Neural cell (in vitro differentiated cells): ENCODE measurements around the gene FZR1. TPM values are rescaled to one million over a fixed set of nuclear protein-coding genes. Genes with fewer than 3 reads are reported as not detected.

ENCODE experiments used
- H2AFZ ChIP-seq: fragments of 200-600, 300-800 bp; sonication (generic), shearing (Covaris generic); 2 replicates; pipeline ENCODE4 v1.6.0; 2014; ENCODE audit warnings: low read depth, mild to moderate bottlenecking, antibody characterized with exemption, low read length, moderate library complexity
- H3F3A ChIP-seq: fragments of 200-600 bp; shearing (Covaris generic); 2 replicates; pipeline ENCODE4 v1.6.1; 2016; ENCODE audit warnings: mild to moderate bottlenecking, moderate library complexity, mixed read lengths, antibody characterized with exemption, low read length; ENCODE audit not compliant: insufficient read depth, poor library complexity, severe bottlenecking
- H3K27ac ChIP-seq: fragments of 200-600, 300-800 bp; sonication (generic), shearing (Covaris generic); 2 replicates; pipeline ENCODE4 v1.5.1; 2014; ENCODE audit warnings: mild to moderate bottlenecking, low read length, moderate library complexity
- H3K27me3 ChIP-seq: fragments of 300-800, 200-600 bp; sonication (generic), shearing (Covaris generic); 2 replicates; pipeline ENCODE4 v1.6.0; 2014; ENCODE audit warnings: mild to moderate bottlenecking, low read depth, low read length, moderate library complexity; ENCODE audit not compliant: insufficient read depth
- H3K36me3 ChIP-seq: fragments of 300-800, 200-600 bp; sonication (generic), shearing (Covaris generic); 2 replicates; pipeline ENCODE4 v1.5.1; 2014; ENCODE audit warnings: mild to moderate bottlenecking, antibody characterized with exemption, low read length, moderate library complexity; ENCODE audit not compliant: insufficient read depth
- H3K4me2 ChIP-seq: fragments of 300-800, 200-600 bp; sonication (generic), shearing (Covaris generic); 2 replicates; pipeline ENCODE4 v1.6.0; 2014; ENCODE audit warnings: mild to moderate bottlenecking, low read length
- H3K4me3 ChIP-seq: fragments of 300-800, 200-600 bp; sonication (generic), shearing (Covaris generic); 2 replicates; pipeline ENCODE4 v1.5.1; 2014; ENCODE audit warnings: mild to moderate bottlenecking, low read length, moderate library complexity
- H3K79me2 ChIP-seq: fragments of 200-600 bp; shearing (Covaris generic); replicated peaks from 2 replicates; pipeline ENCODE4 v1.6.0; 2014; ENCODE audit warnings: mild to moderate bottlenecking, low read length, moderate library complexity; ENCODE audit not compliant: insufficient read depth
- H3K9ac ChIP-seq: fragments of 300-800, 200-600 bp; sonication (generic), shearing (Covaris generic); 2 replicates; pipeline ENCODE4 v1.6.1; 2016; ENCODE audit warnings: mild to moderate bottlenecking, low read length, mixed read lengths
- H3K9me2 ChIP-seq: fragments of 200-600 bp; shearing (Covaris generic); 2 replicates; pipeline ENCODE4 v1.6.1; 2016; ENCODE audit warnings: mild to moderate bottlenecking, low read length, mixed read lengths; ENCODE audit not compliant: insufficient read depth
- H3K9me3 ChIP-seq: fragments of 200-600, 300-800 bp; sonication (generic), shearing (Covaris generic); 2 replicates; pipeline ENCODE4 v1.6.1; 2016; ENCODE audit warnings: mild to moderate bottlenecking, mixed run types, low read length, moderate library complexity, mixed read lengths
- H4K20me1 ChIP-seq: fragments of 200-600 bp; shearing (Covaris generic); 2 replicates; pipeline ENCODE4 v1.6.1; 2016; ENCODE audit warnings: mild to moderate bottlenecking, mixed run types; ENCODE audit not compliant: insufficient read depth
- CTCF ChIP-seq: fragments of 450-650 bp; IDR thresholded peaks from 2 replicates; pipeline ENCODE4 v1.5.1; 2014; ENCODE audit warnings: antibody characterized with exemption, mild to moderate bottlenecking, moderate library complexity; ENCODE audit not compliant: poor library complexity, severe bottlenecking
- EP300 ChIP-seq: fragments of 450-650 bp; conservative IDR thresholded peaks from 2 replicates; pipeline ENCODE4 v1.6.1; 2014; ENCODE audit warnings: antibody characterized with exemption, mild to moderate bottlenecking, moderate library complexity; ENCODE audit not compliant: poor library complexity, severe bottlenecking
- EZH2 ChIP-seq: fragments of 200-600, 300-800 bp; shearing (Covaris generic), sonication (generic); IDR thresholded peaks from 2 replicates; pipeline ENCODE4 v1.6.1; 2014; ENCODE audit warnings: antibody characterized with exemption, low read length, borderline replicate concordance, mild to moderate bottlenecking; ENCODE audit not compliant: insufficient read depth, poor library complexity, severe bottlenecking
- MXI1 ChIP-seq: fragments of 450-650 bp; conservative IDR thresholded peaks from 2 replicates; pipeline ENCODE4 v1.6.1; 2014; ENCODE audit warnings: antibody characterized with exemption, mild to moderate bottlenecking; ENCODE audit not compliant: poor library complexity, severe bottlenecking
- POLR2AphosphoS5 ChIP-seq: IDR thresholded peaks from 2 replicates; pipeline ENCODE4 v1.6.1; 2012
- RAD21 ChIP-seq: fragments of 450-650 bp; conservative IDR thresholded peaks from 2 replicates; pipeline ENCODE4 v1.6.1; 2014; ENCODE audit warnings: antibody characterized with exemption, mild to moderate bottlenecking, moderate library complexity
- SMC3 ChIP-seq: fragments of 450-650 bp; conservative IDR thresholded peaks from 2 replicates; pipeline ENCODE4 v1.6.1; 2014; ENCODE audit warnings: antibody characterized with exemption, mild to moderate bottlenecking, moderate library complexity; ENCODE audit not compliant: poor library complexity
- TAF1 ChIP-seq: IDR thresholded peaks from 2 replicates; pipeline ENCODE4 v1.6.1; 2012; ENCODE audit warnings: low read depth
- polyA plus RNA-seq: library from polyadenylated mRNA; depleted of rRNA; stranded (reverse); fragments of >200 nt; gene quantifications from 2 replicates; pipeline ENCODE4 v1.2.3, GENCODE V29; 2014
- TF ChIP-seq, protein P1 (sequence below): IDR thresholded peaks from 2 replicates; pipeline ENCODE4 v1.6.1; 2012; ENCODE audit warnings: borderline replicate concordance

FZR1 gene
- polyA plus RNA-seq, 1 donor from 2014 or later: 55.7 TPM

DNA sequence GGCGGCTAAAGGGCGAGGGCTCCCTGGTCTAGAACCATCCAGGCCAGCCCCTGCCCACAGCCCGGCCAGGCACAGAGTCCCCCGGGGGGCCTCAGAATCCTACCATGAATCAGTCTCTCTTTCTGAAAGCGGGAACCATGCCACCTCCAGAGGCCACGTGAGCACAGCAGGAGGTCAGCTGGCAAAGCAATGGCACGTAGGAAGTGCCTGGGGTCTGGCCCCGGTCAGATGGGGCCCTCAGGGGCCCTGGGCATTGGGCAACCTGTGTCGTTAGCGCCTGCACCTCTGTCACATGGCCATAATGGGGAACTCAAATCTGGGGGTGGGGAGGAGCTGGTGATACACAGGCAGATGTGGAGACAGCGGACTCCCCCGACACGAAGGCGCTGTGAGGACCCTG lies 42.5 kb downstream of the FZR1 start:
- Histone ChIP-seq H3K27me3 (no peaks in the 10 kb centered on the region), H3K79me2 (no peaks in the 10 kb centered on the region), H3K27ac (no peak overlapping the region), H3K9me3 (no peaks in the 10 kb centered on the region), H3F3A (no peaks in the 10 kb centered on the region), H3K36me3 (no peaks in the 10 kb centered on the region), H2AFZ (no peak overlapping the region), H3K9ac (no peak overlapping the region), H4K20me1 (no peaks in the 10 kb centered on the region), H3K9me2 (no peaks in the 10 kb centered on the region), H3K4me2 (no peak overlapping the region), H3K4me3 (no peak overlapping the region)
- TF ChIP-seq EP300 (no peak), EZH2 (no peak), MXI1 (no peak), SMC3 (no peak), CTCF (no peak), TAF1 (no peak), POLR2AphosphoS5 (no peak), RAD21 (no peak)
- TF ChIP-seq, protein P1, sequence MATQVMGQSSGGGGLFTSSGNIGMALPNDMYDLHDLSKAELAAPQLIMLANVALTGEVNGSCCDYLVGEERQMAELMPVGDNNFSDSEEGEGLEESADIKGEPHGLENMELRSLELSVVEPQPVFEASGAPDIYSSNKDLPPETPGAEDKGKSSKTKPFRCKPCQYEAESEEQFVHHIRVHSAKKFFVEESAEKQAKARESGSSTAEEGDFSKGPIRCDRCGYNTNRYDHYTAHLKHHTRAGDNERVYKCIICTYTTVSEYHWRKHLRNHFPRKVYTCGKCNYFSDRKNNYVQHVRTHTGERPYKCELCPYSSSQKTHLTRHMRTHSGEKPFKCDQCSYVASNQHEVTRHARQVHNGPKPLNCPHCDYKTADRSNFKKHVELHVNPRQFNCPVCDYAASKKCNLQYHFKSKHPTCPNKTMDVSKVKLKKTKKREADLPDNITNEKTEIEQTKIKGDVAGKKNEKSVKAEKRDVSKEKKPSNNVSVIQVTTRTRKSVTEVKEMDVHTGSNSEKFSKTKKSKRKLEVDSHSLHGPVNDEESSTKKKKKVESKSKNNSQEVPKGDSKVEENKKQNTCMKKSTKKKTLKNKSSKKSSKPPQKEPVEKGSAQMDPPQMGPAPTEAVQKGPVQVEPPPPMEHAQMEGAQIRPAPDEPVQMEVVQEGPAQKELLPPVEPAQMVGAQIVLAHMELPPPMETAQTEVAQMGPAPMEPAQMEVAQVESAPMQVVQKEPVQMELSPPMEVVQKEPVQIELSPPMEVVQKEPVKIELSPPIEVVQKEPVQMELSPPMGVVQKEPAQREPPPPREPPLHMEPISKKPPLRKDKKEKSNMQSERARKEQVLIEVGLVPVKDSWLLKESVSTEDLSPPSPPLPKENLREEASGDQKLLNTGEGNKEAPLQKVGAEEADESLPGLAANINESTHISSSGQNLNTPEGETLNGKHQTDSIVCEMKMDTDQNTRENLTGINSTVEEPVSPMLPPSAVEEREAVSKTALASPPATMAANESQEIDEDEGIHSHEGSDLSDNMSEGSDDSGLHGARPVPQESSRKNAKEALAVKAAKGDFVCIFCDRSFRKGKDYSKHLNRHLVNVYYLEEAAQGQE: no peak

GRCh38 chr19:3549816-3550215 lies 43.7 kb downstream of the FZR1 start:
- no peaks in the 10 kb centered on the region for H3F3A ChIP-seq
- H3K27me3 ChIP-seq: no peaks in the 10 kb centered on the region
- TF ChIP-seq EZH2: no peak
- no peak for TF ChIP-seq RAD21
- TF ChIP-seq POLR2AphosphoS5: no peak
- no peaks in the 10 kb centered on the region for H3K36me3 ChIP-seq
- no peaks in the 10 kb centered on the region for H3K9me3 ChIP-seq
- no peaks in the 10 kb centered on the region for H3K79me2 ChIP-seq
- no peak overlapping the region for H3K27ac ChIP-seq
- no peak overlapping the region for H3K9ac ChIP-seq
- no peak overlapping the region for H3K4me2 ChIP-seq
- no peak overlapping the region for H3K4me3 ChIP-seq
- H3K9me2 ChIP-seq: no peaks in the 10 kb centered on the region
- no peak overlapping the region for H2AFZ ChIP-seq
- no peaks in the 10 kb centered on the region for H4K20me1 ChIP-seq
